Rectal smooth muscle tissue (tissue), 1 donor: ENCODE results near the gene GDPGP1.
A peak's percentile ranks its signal among the peaks of the same experiment; 100 is the strongest.
"Not testable (repeated sequence)": the region's sequence is repeated elsewhere in the genome, so short reads cannot be mapped to it uniquely, and the experiment has no call there.

Source experiments
- H3K27ac ChIP-seq: one replicate; pipeline ENCODE4 v1.7.0; 2013; ENCODE audit warnings: low read depth, low read length, inconsistent platforms
- H3K27me3 ChIP-seq: one replicate; pipeline ENCODE4 v1.7.0; 2013; ENCODE audit warnings: low read length; ENCODE audit not compliant: control insufficient read depth, insufficient read depth
- H3K36me3 ChIP-seq: one replicate; pipeline ENCODE4 v1.7.0; 2013; ENCODE audit warnings: low read length; ENCODE audit not compliant: control insufficient read depth, insufficient read depth
- H3K4me1 ChIP-seq: one replicate; pipeline ENCODE4 v1.7.0; 2013; ENCODE audit warnings: low read length; ENCODE audit not compliant: control insufficient read depth, insufficient read depth
- H3K4me3 ChIP-seq: one replicate; pipeline ENCODE4 v1.7.0; 2013; ENCODE audit warnings: low read length
- H3K9ac ChIP-seq: one replicate; pipeline ENCODE4 v1.7.0; 2013; ENCODE audit warnings: low read length

GDPGP1 gene

GRCh38 chr15:90261811-90262210, 27.8 kb downstream of the GDPGP1 start:
- Histone ChIP-seq H3K36me3 (no peaks in the 10 kb centered on the region), H3K27ac (no peak overlapping the region)

GRCh38 chr15:90262426-90262825, 28.4 kb downstream of the GDPGP1 start:
- H3K36me3 ChIP-seq, result no peaks in the 10 kb centered on the region
- H3K27ac ChIP-seq, result no peak overlapping the region
- H3K4me1 ChIP-seq, result peaks cover 16% of the 10 kb centered on the region
- no peaks in the 10 kb centered on the region for H3K27me3 ChIP-seq
- H3K4me3 ChIP-seq, result no peak overlapping the region
- no peak overlapping the region for H3K9ac ChIP-seq

More at GRCh38 chr15:90261811-90262210, 27.8 kb downstream of the GDPGP1 start:
- H3K9ac ChIP-seq, result no peak overlapping the region
- H3K4me3 ChIP-seq, result no peak overlapping the region
- no peaks in the 10 kb centered on the region for H3K27me3 ChIP-seq
- H3K4me1 ChIP-seq, result peaks cover 10% of the 10 kb centered on the region

- Histone ChIP-seq H3K27me3 (no peaks in the 10 kb centered on the region), H3K27ac (peak overlapping the region; percentile 81), H3K4me1 (peaks cover 18% of the 10 kb centered on the region), H3K4me3 (peak overlapping the region; percentile 73), H3K9ac (peak overlapping the region; percentile 42), H3K36me3 (peaks cover 3% of the 10 kb centered on the region)
These were observed 30.7 kb downstream of the GDPGP1 start for GRCh38 chr15:90264671-90265070.

GRCh38 chr15:90265271-90266060, 31.5 kb downstream of the GDPGP1 start, which contains the start of gene NGRN:
TSS of gene NGRN (plus strand) at chr15:90265672. CDS start at chr15:90265713, 41 bp downstream.
- peak within 1 kb of the TSS; percentile 42 for H3K9ac ChIP-seq
- H3K27ac ChIP-seq, result peak within 1 kb of the TSS; percentile 81
- no peaks in the 10 kb centered on the region for H3K27me3 ChIP-seq
- H3K4me3 ChIP-seq, result peak within 1 kb of the TSS; percentile 73
- peaks cover 18% of the 10 kb centered on the region for H3K4me1 ChIP-seq
- peaks cover 8% of the 10 kb centered on the region for H3K36me3 ChIP-seq

GRCh38 chr15:90266061-90266431, 32.0 kb downstream of the GDPGP1 start:
- no peaks in the 10 kb centered on the region for H3K27me3 ChIP-seq
- H3K4me3 ChIP-seq, result peak overlapping the region; percentile 73
- peak overlapping the region; percentile 26 for H3K9ac ChIP-seq
- H3K4me1 ChIP-seq, result peaks cover 18% of the 10 kb centered on the region
- peak overlapping the region; percentile 81 for H3K27ac ChIP-seq
- peaks cover 11% of the 10 kb centered on the region for H3K36me3 ChIP-seq

GRCh38 chr15:90266485-90266884, 32.5 kb downstream of the GDPGP1 start:
- peak overlapping the region; percentile 81 for H3K27ac ChIP-seq
- no peaks in the 10 kb centered on the region for H3K27me3 ChIP-seq

GRCh38 chr15:90268415-90268814, 34.4 kb downstream of the GDPGP1 start:
- H3K27me3 ChIP-seq, result no peaks in the 10 kb centered on the region
- H3K9ac ChIP-seq, result no peak overlapping the region
- H3K4me3 ChIP-seq, result no peak overlapping the region
- peaks cover 23% of the 10 kb centered on the region for H3K36me3 ChIP-seq
- no peak overlapping the region for H3K27ac ChIP-seq
- H3K4me1 ChIP-seq, result peaks cover 18% of the 10 kb centered on the region

More at GRCh38 chr15:90266485-90266884, 32.5 kb downstream of the GDPGP1 start:
- H3K4me1 ChIP-seq, result peaks cover 18% of the 10 kb centered on the region
- peak overlapping the region; percentile 26 for H3K9ac ChIP-seq
- H3K36me3 ChIP-seq, result peaks cover 16% of the 10 kb centered on the region
- peak overlapping the region; percentile 73 for H3K4me3 ChIP-seq

GRCh38 chr15:90270502-90271150, 36.6 kb downstream of the GDPGP1 start:
- peaks cover 23% of the 10 kb centered on the region for H3K36me3 ChIP-seq
- no peaks in the 10 kb centered on the region for H3K27me3 ChIP-seq
- H3K4me3 ChIP-seq, result no peak overlapping the region
- peaks cover 11% of the 10 kb centered on the region for H3K4me1 ChIP-seq
- no peak overlapping the region for H3K27ac ChIP-seq
- H3K9ac ChIP-seq, result no peak overlapping the region

GRCh38 chr15:90271459-90272166, 37.6 kb downstream of the GDPGP1 start:
- Histone ChIP-seq H3K27me3 (no peaks in the 10 kb centered on the region), H3K27ac (no peak overlapping the region), H3K4me3 (no peak overlapping the region), H3K4me1 (peaks cover 10% of the 10 kb centered on the region), H3K36me3 (peaks cover 23% of the 10 kb centered on the region), H3K9ac (no peak overlapping the region)

- H3K27me3 ChIP-seq, H3K27ac ChIP-seq, H3K36me3 ChIP-seq, H3K4me3 ChIP-seq, H3K4me1 ChIP-seq, H3K9ac ChIP-seq: not testable (repeated sequence)
These were observed 44.5 kb downstream of the GDPGP1 start for GRCh38 chr15:90278467-90278866.

- not testable (repeated sequence) for H3K9ac ChIP-seq, H3K4me3 ChIP-seq, H3K27ac ChIP-seq, H3K27me3 ChIP-seq, H3K36me3 ChIP-seq, H3K4me1 ChIP-seq
These were observed 46.7 kb downstream of the GDPGP1 start for GRCh38 chr15:90280743-90281142.

GRCh38 chr15:90281637-90282036, 47.6 kb downstream of the GDPGP1 start:
- H3K27ac ChIP-seq, H3K4me3 ChIP-seq, H3K9ac ChIP-seq, H3K27me3 ChIP-seq, H3K36me3 ChIP-seq, H3K4me1 ChIP-seq: not testable (repeated sequence)
